GM21825 (cell line): ENCODE results near the gene EIF2B4.
A peak's percentile ranks its signal among the peaks of the same experiment; 100 is the strongest.
"Not testable (repeated sequence)": the region's sequence is repeated elsewhere in the genome, so short reads cannot be mapped to it uniquely, and the experiment has no call there.

Experiments
- ATAC-seq: cut with Tn5 transposase; IDR thresholded peaks from one replicate; pipeline ENCODE4 v1.9.1; 2021; ENCODE audit warnings: mild to moderate bottlenecking, moderate library complexity; ENCODE audit not compliant: unreplicated experiment

The EIF2B4 gene

GRCh38 chr2:27350106-27350693 is 19.9 kb downstream of the EIF2B4 start:
- no peak for ATAC-seq

- ATAC-seq: no peak
Observed at GRCh38 chr2:27347641-27348040, 22.5 kb downstream of the EIF2B4 start.

- no peak for ATAC-seq
Observed at GRCh38 chr2:27336173-27336572, 34.0 kb downstream of the EIF2B4 start.

- ATAC-seq: no peak
Observed at GRCh38 chr2:27335311-27335710, 34.8 kb downstream of the EIF2B4 start.

- no peak for ATAC-seq
Observed at GRCh38 chr2:27324720-27325119, 45.4 kb downstream of the EIF2B4 start.

GRCh38 chr2:27323596-27324285 is 46.4 kb downstream of the EIF2B4 start:
- no peak for ATAC-seq

GRCh38 chr2:27322766-27323595 is 47.2 kb downstream of the EIF2B4 start, which contains the start of gene MPV17:
MPV17 (minus strand) TSS chr2:27323097; CDS start chr2:27322517, 580 bp downstream.
- peak; percentile 84 for ATAC-seq

- ATAC-seq: no peak
Observed at GRCh38 chr2:27322301-27322765, 47.8 kb downstream of the EIF2B4 start.

GRCh38 chr2:27320958-27321543 is 49.1 kb downstream of the EIF2B4 start:
- ATAC-seq: no peak

- not testable (repeated sequence) for ATAC-seq
Observed at GRCh38 chr2:27319839-27320238, 50.3 kb downstream of the EIF2B4 start.

GRCh38 chr2:27316655-27317412 is 53.3 kb downstream of the EIF2B4 start:
- ATAC-seq: no peak

GRCh38 chr2:27315122-27315521 is 55.0 kb downstream of the EIF2B4 start:
- no peak for ATAC-seq

GRCh38 chr2:27314709-27315108 is 55.4 kb downstream of the EIF2B4 start:
- no peak for ATAC-seq
